Measurements from ENCODE around the gene PRPF31.

- TF ChIP-seq, protein P1, sequence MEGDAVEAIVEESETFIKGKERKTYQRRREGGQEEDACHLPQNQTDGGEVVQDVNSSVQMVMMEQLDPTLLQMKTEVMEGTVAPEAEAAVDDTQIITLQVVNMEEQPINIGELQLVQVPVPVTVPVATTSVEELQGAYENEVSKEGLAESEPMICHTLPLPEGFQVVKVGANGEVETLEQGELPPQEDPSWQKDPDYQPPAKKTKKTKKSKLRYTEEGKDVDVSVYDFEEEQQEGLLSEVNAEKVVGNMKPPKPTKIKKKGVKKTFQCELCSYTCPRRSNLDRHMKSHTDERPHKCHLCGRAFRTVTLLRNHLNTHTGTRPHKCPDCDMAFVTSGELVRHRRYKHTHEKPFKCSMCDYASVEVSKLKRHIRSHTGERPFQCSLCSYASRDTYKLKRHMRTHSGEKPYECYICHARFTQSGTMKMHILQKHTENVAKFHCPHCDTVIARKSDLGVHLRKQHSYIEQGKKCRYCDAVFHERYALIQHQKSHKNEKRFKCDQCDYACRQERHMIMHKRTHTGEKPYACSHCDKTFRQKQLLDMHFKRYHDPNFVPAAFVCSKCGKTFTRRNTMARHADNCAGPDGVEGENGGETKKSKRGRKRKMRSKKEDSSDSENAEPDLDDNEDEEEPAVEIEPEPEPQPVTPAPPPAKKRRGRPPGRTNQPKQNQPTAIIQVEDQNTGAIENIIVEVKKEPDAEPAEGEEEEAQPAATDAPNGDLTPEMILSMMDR (conservative IDR thresholded peaks at IDR 0.05; ENCODE audit: low read length), result no peak
- no peak for TF ChIP-seq EZH2phosphoT487 (IDR thresholded peaks at IDR 0.05; ENCODE audit: borderline replicate concordance, low read depth, low read length)
Observed at GRCh38 chr19:54114340-54115108, 1.0 kb upstream of the PRPF31 start.
